K562 (cell line): Measurements from ENCODE around the gene SDE2. TPM values are rescaled to one million over a fixed set of nuclear protein-coding genes. Genes with fewer than 3 reads are reported as not detected.
A peak's percentile ranks its signal among the peaks of the same experiment; 100 is the strongest.

Experiments used
- ATAC-seq: fragments of 200-7000 bp; cut with Tn5 transposase; 3 replicates; pipeline ENCODE4 v1.9.1; 2020; ENCODE audit warnings: moderate library complexity
- BruUV-seq: library from RNA; stranded (reverse); fragments of 400-500 nt; replicated peaks from 2 replicates; lab custom pipeline; 2021; lab: Mats Ljungman, UMichigan
- CTCF ChIA-PET: fragments of 300-600 bp; formaldehyde crosslinking; extraction: SDS; loops from one replicate; lab custom pipeline; 2021; ENCODE audit warnings: low intra/inter-chr PET ratio; lab: Yijun Ruan, JAX
- POLR2A ChIA-PET: fragments of 300-600, 350-650 bp; sonication (Branson Sonifier 250); formaldehyde crosslinking; extraction: SDS; loops from one replicate; lab custom pipeline; 2021; ENCODE audit warnings: antibody characterized with exemption, inconsistent platforms; lab: Yijun Ruan, JAX
- DNase-seq, 4 experiments: peaks; one replicate each; pipeline versions ENCODE4 v3.0.0 to v3.0.0-alpha.2; 2011 to 2018; ENCODE audit warnings: low spot score in 3 of 4, mixed read lengths in 3 of 4; ENCODE audit errors: extremely low read depth in 1 of 4
- FAIRE-seq: peaks from 2 replicates; lab custom pipeline; 2011; peaks lifted over from hg19 to GRCh38; lab: Jason Lieb, UNC
- H2AFZ ChIP-seq: 2 replicates; pipeline ENCODE4 v1.6.0; 2011; ENCODE audit warnings: low read depth, low read length, control low read depth, inconsistent platforms
- H3K27ac ChIP-seq: fragments of 200-600 bp; 3 replicates; pipeline ENCODE4 v1.8.0; 2011; ENCODE audit warnings: low read depth, mild to moderate bottlenecking, control low read depth, inconsistent platforms, low read length, moderate library complexity, mixed read lengths; ENCODE audit errors: extremely low read depth
- H3K27me3 ChIP-seq, 2 experiments: fragments of 300-600 bp in 1 of 2; 2 replicates in 1 of 2; 3 replicates in 1 of 2; pipeline versions ENCODE4 v1.6.0 to v1.8.0; 2011; ENCODE audit warnings: inconsistent platforms in 2 of 2, low read length in 2 of 2, mild to moderate bottlenecking in 1 of 2, mixed read lengths in 1 of 2, moderate library complexity in 1 of 2; ENCODE audit not compliant: control insufficient read depth in 2 of 2, insufficient read depth in 2 of 2
- H3K36me3 ChIP-seq: fragments of 300-600 bp; 3 replicates; pipeline ENCODE4 v1.8.0; 2011; ENCODE audit warnings: mild to moderate bottlenecking, low read length, inconsistent platforms; ENCODE audit not compliant: control insufficient read depth, insufficient read depth
- H3K4me1 ChIP-seq, 2 experiments: fragments of 200-600 bp in 1 of 2; replicated peaks in 1 of 2; 2 replicates in 1 of 2; 3 replicates in 1 of 2; pipeline versions ENCODE4 v1.5.1 to v1.8.0; 2011; ENCODE audit warnings: inconsistent platforms in 2 of 2, low read length in 2 of 2, mild to moderate bottlenecking in 1 of 2, mixed read lengths in 1 of 2, moderate library complexity in 1 of 2; ENCODE audit not compliant: control insufficient read depth in 2 of 2, insufficient read depth in 2 of 2
- H3K4me2 ChIP-seq: 2 replicates; pipeline ENCODE4 v1.6.1; 2011; ENCODE audit warnings: low read length, control low read depth, inconsistent platforms, mixed read lengths; ENCODE audit not compliant: insufficient read depth
- H3K4me3 ChIP-seq: fragments of 200-600 bp; sonication (generic), shearing (Covaris generic); 2 replicates; pipeline ENCODE4 v1.5.1; 2016; ENCODE audit warnings: control low read depth, inconsistent platforms
- H3K79me2 ChIP-seq: fragments of 200-600 bp; 3 replicates; pipeline ENCODE4 v1.8.0; 2011; ENCODE audit warnings: low read length, inconsistent platforms; ENCODE audit not compliant: control insufficient read depth, insufficient read depth
- H3K9ac ChIP-seq, 2 experiments: 2 replicates each; pipeline versions ENCODE4 v1.6.0 to v1.6.1; 2011; ENCODE audit warnings: low read depth in 2 of 2, low read length in 2 of 2, control low read depth in 1 of 2, inconsistent platforms in 1 of 2, mild to moderate bottlenecking in 1 of 2, mixed read lengths in 1 of 2; ENCODE audit not compliant: insufficient read depth in 1 of 2
- H3K9me1 ChIP-seq: one replicate; pipeline ENCODE4 v1.6.0; 2011; ENCODE audit warnings: inconsistent platforms, mild to moderate bottlenecking, low read length, moderate library complexity; ENCODE audit not compliant: control insufficient read depth, insufficient read depth
- H3K9me3 ChIP-seq: replicated peaks from 2 replicates; pipeline ENCODE4 v1.5.1; 2011; ENCODE audit warnings: low read depth, low read length, inconsistent platforms; ENCODE audit not compliant: control insufficient read depth, insufficient read depth
- H4K20me1 ChIP-seq: replicated peaks from 2 replicates; pipeline ENCODE4 v1.6.1; 2011; ENCODE audit warnings: low read length, inconsistent platforms, mixed read lengths; ENCODE audit not compliant: control insufficient read depth, insufficient read depth
- AFF1 ChIP-seq, 2 experiments: fragments of 450-650 bp; IDR thresholded peaks; 2 replicates each; pipeline ENCODE4 v1.6.1; 2018; ENCODE audit warnings: mild to moderate bottlenecking in 2 of 2, low read depth in 1 of 2; ENCODE audit not compliant: partially characterized antibody in 2 of 2
- E2F3 ChIP-seq: fragments of 250-450 bp; sonication (Bioruptor Pico); IDR thresholded peaks from 2 replicates; pipeline ENCODE4 v1.4.0; 2020; ENCODE audit warnings: mild to moderate bottlenecking
- EHMT2 ChIP-seq: fragments of 450-650 bp; IDR thresholded peaks from 2 replicates; pipeline ENCODE4 v1.6.1; 2018; ENCODE audit warnings: antibody characterized with exemption
- JUND ChIP-seq, 2 experiments: IDR thresholded peaks; 2 replicates in 1 of 2; 3 replicates in 1 of 2; pipeline ENCODE4 v1.6.1; 2011; ENCODE audit warnings: borderline replicate concordance in 2 of 2, low read depth in 2 of 2, low read length in 2 of 2, improper control_type of control experiment in 1 of 2, missing biosample characterization in 1 of 2, missing genetic modification characterization in 1 of 2, missing genetic modification reagents in 1 of 2
- MTA3 ChIP-seq: fragments of 450-650 bp; formaldehyde crosslinking; IDR thresholded peaks from 2 replicates; pipeline ENCODE4 v1.6.1; 2017; ENCODE audit warnings: mild to moderate bottlenecking, borderline replicate concordance
- USF2 ChIP-seq: sonication (generic); formaldehyde crosslinking; IDR thresholded peaks from 2 replicates; pipeline ENCODE4 v1.5.0; 2020; ENCODE audit warnings: missing genetic modification reagents
- ZNF512 ChIP-seq: IDR thresholded peaks from 2 replicates; pipeline ENCODE4 v1.6.1; 2016; ENCODE audit warnings: missing genetic modification characterization, missing compliant biosample characterization
- WGBS: fragments of 100-300 bp; shearing (Covaris generic); methylation state at CpG from one replicate; pipeline ENCODE4 v1.1.6; 2016; ENCODE audit warnings: low coverage, mixed read lengths; ENCODE audit not compliant: insufficient coverage; ENCODE audit errors: missing lambda C conversion rate; 5-methylcytosine and 5-hydroxymethylcytosine counted together
- in situ Hi-C: fragments of 300-500 bp; cut with MboI; formaldehyde crosslinking; loops from 4 replicates; pipeline ENCODE4 v1.15.0; 2018; ENCODE audit warnings: inconsistent platforms, mixed read lengths
- intact Hi-C: fragments of 100-400 bp; cut with micrococcal nuclease; formaldehyde crosslinking; loops from 2 replicates; pipeline ENCODE4 v1.14.2; 2022
- polyA plus RNA-seq, 8 experiments: library from polyadenylated mRNA; depleted of rRNA in 4 of 8; stranded (reverse) in 5 of 8; unstranded in 3 of 8; fragments of >200 nt; fragmentation: Nextera tagmentation in 2 of 8; fragmentation: Illumina TruSeq in 1 of 8; extraction: Ambion mirVana in 2 of 8; extraction: Trizol in 1 of 8; gene quantifications; 2 replicates each; pipeline versions ENCODE4 v1.2.1 to v1.2.3, GENCODE V29; 2011 to 2014; ENCODE audit warnings: inconsistent platforms in 1 of 8, missing spikeins in 1 of 8
- total RNA-seq, 7 experiments: library from RNA; depleted of rRNA in 6 of 7; stranded (reverse); fragments of >200 nt in 6 of 7; fragmentation: Illumina TruSeq in 2 of 7; extraction: Trizol in 2 of 7; gene quantifications; 2 replicates each; pipeline versions ENCODE4 v1.2.1 to v1.2.3, GENCODE V29; 2011 to 2021; ENCODE audit warnings: low replicate concordance in 1 of 7
- TF ChIP-seq, protein P1 (sequence below): fragments of 450-650 bp; IDR thresholded peaks from 2 replicates; pipeline ENCODE4 v1.6.1; 2018; ENCODE audit warnings: mild to moderate bottlenecking, low read depth; ENCODE audit not compliant: partially characterized antibody

SDE2 gene
- total and polyA plus RNA-seq, 9 of the 15 experiments (the other 6 are each of a cell fraction or from before 2014, with no cell fraction given): 14.3 to 62.3 (median 46.0) TPM

- H2AFZ ChIP-seq: no peak overlapping the region
- ATAC-seq: no peak
- no peak for FAIRE-seq
- no peaks in the 10 kb centered on the region for H3K9me1 ChIP-seq
- no peak overlapping the region for H3K4me2 ChIP-seq
- H3K79me2 ChIP-seq: no peaks in the 10 kb centered on the region
- H3K9me3 ChIP-seq: no peaks in the 10 kb centered on the region
- POLR2A ChIA-PET: interaction anchor here (0.6 to 2.3 kb wide), 2 partner anchors 26 to 44 kb away, joined by 4 to 6 read pairs; no protein-coding TSS in a partner anchor
- CTCF ChIA-PET: interaction anchor here (0.7 to 2.3 kb wide), 3 partner anchors 101 to 490 kb away, joined by 3 to 8 read pairs (median 5); no protein-coding TSS in a partner anchor
- no peak for DNase-seq
- WGBS: 78% methylated on average over 15 of the region's 15 CpGs
- no TSS peak for BruUV-seq
- intact Hi-C loops (loop anchor here (2.0 to 5.0 kb wide), 3 partner anchors 35 to 412 kb away; partner anchors contain the start of gene TMEM63A), in situ Hi-C loops (no loop called here)
- peaks cover 0 to 16% of the 10 kb centered on the region in 2 experiments; a peak in 3 of 5 replicates for H3K4me1 ChIP-seq
- TF ChIP-seq ZNF512 (tag): peak; percentile 85
- TF ChIP-seq EHMT2: 0 out of 2 replicates have a peak, but pooled peaks have one; percentile 34
- TF ChIP-seq AFF1 (IDR thresholded peaks at IDR 0.05; ENCODE audit: low read depth in 1 of 2, partially characterized antibody in 2 of 2): peak in 1 of 2 experiments; percentile 97
- no peak for TF ChIP-seq JUND (IDR thresholded peaks at IDR 0.05; ENCODE audit: borderline replicate concordance, low read depth, low read length)
- TF ChIP-seq JUND (tag; IDR thresholded peaks at IDR 0.05; ENCODE audit: borderline replicate concordance, low read depth, low read length): no peak
- TF ChIP-seq USF2 (CRISPR knock-in tag): no peak
- TF ChIP-seq, protein P1, sequence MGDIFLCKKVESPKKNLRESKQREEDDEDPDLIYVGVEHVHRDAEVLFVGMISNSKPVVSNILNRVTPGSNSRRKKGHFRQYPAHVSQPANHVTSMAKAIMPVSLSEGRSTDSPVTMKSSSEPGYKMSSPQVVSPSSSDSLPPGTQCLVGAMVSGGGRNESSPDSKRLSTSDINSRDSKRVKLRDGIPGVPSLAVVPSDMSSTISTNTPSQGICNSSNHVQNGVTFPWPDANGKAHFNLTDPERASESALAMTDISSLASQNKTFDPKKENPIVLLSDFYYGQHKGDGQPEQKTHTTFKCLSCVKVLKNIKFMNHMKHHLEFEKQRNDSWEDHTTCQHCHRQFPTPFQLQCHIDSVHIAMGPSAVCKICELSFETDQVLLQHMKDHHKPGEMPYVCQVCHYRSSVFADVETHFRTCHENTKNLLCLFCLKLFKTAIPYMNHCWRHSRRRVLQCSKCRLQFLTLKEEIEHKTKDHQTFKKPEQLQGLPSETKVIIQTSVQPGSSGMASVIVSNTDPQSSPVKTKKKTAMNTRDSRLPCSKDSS: no peak
- no peak for TF ChIP-seq E2F3 (CRISPR knock-in tag)
- no peak for TF ChIP-seq MTA3
- no peak overlapping the region for H3K27ac ChIP-seq
- no peaks in the 10 kb centered on the region for H3K36me3 ChIP-seq
- no peak overlapping the region for H3K4me3 ChIP-seq
- H4K20me1 ChIP-seq: no peaks in the 10 kb centered on the region
- H3K9ac ChIP-seq: no peak overlapping the region
- H3K27me3 ChIP-seq: no peaks in the 10 kb centered on the region
These were observed 35.2 kb downstream of the SDE2 start for GRCh38 chr1:225963735-225964530.
